Kidney tubule cell (primary cell): Measurements from ENCODE around the gene PHOX2B.
"Not testable (repeated sequence)": the region's sequence is repeated elsewhere in the genome, so short reads cannot be mapped to it uniquely, and the experiment has no call there.

Experiments
- DNase-seq: peaks from one replicate; pipeline ENCODE4 v3.0.0-alpha.2; 2018; ENCODE audit warnings: low spot score

PHOX2B gene

GRCh38 chr4:41712425-41712824 lies 36.1 kb downstream of the PHOX2B start:
- no peak for DNase-seq

- not testable (repeated sequence) for DNase-seq
Observed at GRCh38 chr4:41711654-41712053, 36.9 kb downstream of the PHOX2B start.

- DNase-seq: peak; percentile 11
Observed at GRCh38 chr4:41709844-41710481, 38.6 kb downstream of the PHOX2B start.

- no peak for DNase-seq
Observed at GRCh38 chr4:41703785-41704184, 44.7 kb downstream of the PHOX2B start.

GRCh38 chr4:41702770-41703169 lies 45.8 kb downstream of the PHOX2B start:
- DNase-seq: no peak

- DNase-seq: no peak
Observed at GRCh38 chr4:41701983-41702382, 46.5 kb downstream of the PHOX2B start.

- no peak for DNase-seq
Observed at GRCh38 chr4:41696763-41697162, 51.8 kb downstream of the PHOX2B start.

- DNase-seq: no peak
Observed at GRCh38 chr4:41696131-41696530, 52.4 kb downstream of the PHOX2B start.
